Vagina (tissue), 2 donors: ENCODE measurements around the gene MTUS2. TPM values are rescaled to one million over a fixed set of nuclear protein-coding genes. Genes with fewer than 3 reads are reported as not detected.

Experiments used
- DNase-seq, 2 donors: peaks; one replicate each; pipeline ENCODE4 v3.0.0-alpha.2; 2017; ENCODE audit errors: extremely low spot score in 2 of 2
- H3K27ac ChIP-seq: fragments of 200-600 bp; sonication (generic); one replicate; pipeline ENCODE4 v1.5.1; 2019
- H3K27me3 ChIP-seq: fragments of 200-600 bp; sonication (generic); one replicate; pipeline ENCODE4 v1.5.1; 2019
- H3K36me3 ChIP-seq, 2 donors: fragments of 200-600 bp; sonication (generic); one replicate each; pipeline ENCODE4 v1.5.1; 2017 to 2019
- H3K4me1 ChIP-seq: fragments of 200-600 bp; sonication (generic); one replicate; pipeline ENCODE4 v1.5.1; 2019
- H3K4me3 ChIP-seq, 2 donors: fragments of 200-600 bp; sonication (generic); 1 replicate in 1 of 2; 2 replicates in 1 of 2; pipeline ENCODE4 v1.5.1; 2016 to 2019
- H3K9me3 ChIP-seq: fragments of 200-600 bp; sonication (generic); one replicate; pipeline ENCODE4 v1.5.1; 2019
- CTCF ChIP-seq, 3 experiments: fragments of 450-650 bp in 2 of 3; fragments of 200-600 bp in 1 of 3; sonication (generic) in 1 of 3; IDR thresholded peaks; one replicate each; pipeline ENCODE4 v1.5.1; 2017 to 2019; ENCODE audit warnings: antibody characterized with exemption in 3 of 3, mild to moderate bottlenecking in 2 of 3, moderate library complexity in 2 of 3
- POLR2A ChIP-seq, 2 donors: fragments of 450-650 bp; IDR thresholded peaks; one replicate each; pipeline ENCODE4 v1.6.1; 2017; ENCODE audit warnings: antibody characterized with exemption in 2 of 2, mild to moderate bottlenecking in 2 of 2, moderate library complexity in 2 of 2
- POLR2AphosphoS5 ChIP-seq, 2 donors: sonication (generic); formaldehyde crosslinking; IDR thresholded peaks; one replicate each; pipeline ENCODE4 v1.9.0; 2017; ENCODE audit warnings: antibody characterized with exemption in 2 of 2, mild to moderate bottlenecking in 2 of 2, low read depth in 1 of 2; ENCODE audit not compliant: insufficient read depth in 1 of 2
- intact Hi-C: fragments of 100-400 bp; cut with DNase I; formaldehyde crosslinking; loops from one replicate; pipeline ENCODE4 v1.15.1; 2023
- total RNA-seq: library from RNA; depleted of rRNA; stranded (reverse); fragments of >200 nt; gene quantifications from one replicate; pipeline ENCODE4 v1.2.3, GENCODE V29; 2016

The MTUS2 gene
- total RNA-seq, 1 donor from 2014 or later: 0.74 TPM

- Histone ChIP-seq H3K27ac (no peak overlapping the region), H3K9me3 (no peaks in the 10 kb centered on the region), H3K4me1 (no peaks in the 10 kb centered on the region), H3K36me3 (no peaks in the 10 kb centered on the region), H3K27me3 (no peaks in the 10 kb centered on the region), H3K4me3 (no peak overlapping the region)
- intact Hi-C loops: no loop called here
- DNase-seq: no peak
- TF ChIP-seq POLR2A (IDR thresholded peaks at IDR 0.05): no peak
Observed at GRCh38 chr13:29143847-29144246, 323.7 kb downstream of the MTUS2 start.

DNA sequence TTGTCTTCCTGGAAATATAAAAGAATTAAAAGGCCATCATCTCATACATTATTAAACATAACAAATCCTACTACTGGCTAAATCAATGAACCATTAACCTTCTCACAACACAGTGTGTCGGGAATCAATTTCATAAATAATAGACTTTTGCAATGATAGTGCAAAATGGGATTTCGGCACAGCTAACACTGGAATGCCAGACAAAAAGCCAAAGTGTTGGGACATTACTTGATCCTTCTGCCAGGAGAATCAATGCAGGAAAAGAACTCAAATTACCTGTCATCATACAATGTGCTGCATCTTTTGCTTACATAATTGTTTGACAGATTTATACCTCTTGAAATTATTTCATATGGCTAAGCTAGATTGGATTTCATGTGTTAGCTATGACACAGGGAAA is 334.3 kb downstream of the MTUS2 start:
- intact Hi-C loops: no loop called here
- DNase-seq: no peak
- no peaks in the 10 kb centered on the region for H3K27me3 ChIP-seq
- no peaks in the 10 kb centered on the region for H3K9me3 ChIP-seq
- no peak for TF ChIP-seq CTCF (IDR thresholded peaks at IDR 0.05)
- TF ChIP-seq POLR2AphosphoS5 (IDR thresholded peaks at IDR 0.05; ENCODE audit: insufficient read depth in 1 of 2, low read depth in 1 of 2): no peak
- TF ChIP-seq POLR2A (IDR thresholded peaks at IDR 0.05): no peak
- H3K27ac ChIP-seq: no peak overlapping the region
- no peaks in the 10 kb centered on the region for H3K36me3 ChIP-seq
- no peaks in the 10 kb centered on the region for H3K4me1 ChIP-seq
- no peak overlapping the region for H3K4me3 ChIP-seq

DNA sequence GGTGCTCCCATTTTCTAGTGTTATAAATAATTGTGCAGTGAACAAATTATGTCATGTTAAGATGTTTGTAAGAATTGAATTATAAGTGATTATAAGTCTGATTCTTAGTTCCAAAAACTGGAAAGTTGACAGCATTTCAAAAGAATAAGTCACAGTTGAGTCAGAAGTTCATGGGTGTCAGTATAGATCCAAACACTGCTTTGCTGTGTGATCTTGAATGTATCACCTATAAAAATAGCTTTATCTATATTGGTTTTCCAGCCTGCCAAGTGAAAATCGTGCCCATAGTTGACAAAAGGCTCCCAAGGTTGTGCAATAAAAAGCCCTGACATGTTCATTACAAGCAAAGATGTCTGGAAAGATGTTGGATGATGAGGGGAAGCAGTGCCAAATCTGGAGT is 336.0 kb downstream of the MTUS2 start:
- no peak for TF ChIP-seq POLR2AphosphoS5 (IDR thresholded peaks at IDR 0.05; ENCODE audit: insufficient read depth in 1 of 2, low read depth in 1 of 2)
- no peak for TF ChIP-seq POLR2A (IDR thresholded peaks at IDR 0.05)
- TF ChIP-seq CTCF (IDR thresholded peaks at IDR 0.05): no peak
- no peaks in the 10 kb centered on the region for H3K9me3 ChIP-seq
- intact Hi-C loops: no loop called here

DNA sequence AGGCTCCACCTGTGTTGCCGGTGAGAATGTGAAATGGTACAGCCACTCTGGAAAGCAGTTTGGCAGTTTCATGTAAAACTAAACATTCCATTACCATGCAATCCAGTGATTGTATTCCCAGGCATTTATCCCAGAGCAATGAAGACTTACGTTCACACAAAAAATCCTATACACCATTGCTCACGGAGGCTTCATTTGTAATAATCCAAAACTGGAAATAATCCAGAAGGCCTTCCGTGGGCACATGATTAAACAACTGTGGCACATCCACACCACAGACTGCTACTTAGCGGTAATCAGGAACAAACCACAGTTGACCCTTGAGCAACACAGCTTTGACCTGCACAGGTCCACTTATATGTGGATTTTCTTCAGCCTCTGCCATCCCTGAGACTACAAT is 339.7 kb downstream of the MTUS2 start:
- TF ChIP-seq POLR2AphosphoS5 (IDR thresholded peaks at IDR 0.05; ENCODE audit: insufficient read depth in 1 of 2, low read depth in 1 of 2) (no peak), POLR2A (IDR thresholded peaks at IDR 0.05) (no peak), CTCF (IDR thresholded peaks at IDR 0.05) (no peak)
- Histone ChIP-seq H3K27ac (no peak overlapping the region), H3K9me3 (no peaks in the 10 kb centered on the region), H3K27me3 (no peaks in the 10 kb centered on the region), H3K4me3 (no peak overlapping the region), H3K4me1 (no peaks in the 10 kb centered on the region), H3K36me3 (no peaks in the 10 kb centered on the region)
- DNase-seq: no peak
- intact Hi-C loops: no loop called here

More for the DNA sequence above, 336.0 kb downstream of the MTUS2 start:
- Histone ChIP-seq H3K27ac (no peak overlapping the region), H3K36me3 (no peaks in the 10 kb centered on the region), H3K4me1 (no peaks in the 10 kb centered on the region), H3K27me3 (no peaks in the 10 kb centered on the region), H3K4me3 (no peak overlapping the region)
- DNase-seq: no peak

- no peaks in the 10 kb centered on the region for H3K9me3 ChIP-seq
- intact Hi-C loops: no loop called here
- H3K4me1 ChIP-seq: no peaks in the 10 kb centered on the region
- H3K27me3 ChIP-seq: no peaks in the 10 kb centered on the region
- TF ChIP-seq POLR2A (IDR thresholded peaks at IDR 0.05) (no peak), POLR2AphosphoS5 (IDR thresholded peaks at IDR 0.05; ENCODE audit: insufficient read depth in 1 of 2, low read depth in 1 of 2) (no peak), CTCF (IDR thresholded peaks at IDR 0.05) (no peak)
- no peaks in the 10 kb centered on the region for H3K36me3 ChIP-seq
- no peak overlapping the region for H3K27ac ChIP-seq
- no peak for DNase-seq
- no peak overlapping the region for H3K4me3 ChIP-seq
Observed at GRCh38 chr13:29160862-29161261, 340.7 kb downstream of the MTUS2 start.

DNA sequence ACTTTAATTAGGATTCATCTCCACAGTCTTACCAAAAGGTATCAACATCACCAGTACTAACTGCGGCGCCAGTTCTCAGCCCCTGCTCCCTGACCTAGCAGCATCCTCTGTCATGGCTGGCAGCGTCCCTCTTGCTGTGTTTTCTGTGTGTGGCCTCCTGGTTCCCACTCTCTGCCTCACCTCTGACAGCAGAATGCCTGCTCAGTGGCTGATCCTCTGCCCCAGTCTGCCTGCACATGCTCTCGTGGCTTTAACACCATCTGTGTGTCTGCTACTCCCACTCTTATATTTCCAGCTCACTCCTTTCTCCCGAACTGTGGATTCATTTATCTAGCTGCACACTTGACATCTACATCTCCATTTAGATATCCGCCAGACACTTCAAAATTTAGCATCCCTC is 341.5 kb downstream of the MTUS2 start:
- no peak overlapping the region for H3K27ac ChIP-seq
- no peaks in the 10 kb centered on the region for H3K36me3 ChIP-seq
- DNase-seq: no peak
- H3K4me1 ChIP-seq: no peaks in the 10 kb centered on the region
- H3K27me3 ChIP-seq: no peaks in the 10 kb centered on the region
- TF ChIP-seq POLR2AphosphoS5 (IDR thresholded peaks at IDR 0.05; ENCODE audit: insufficient read depth in 1 of 2, low read depth in 1 of 2): no peak
- no peak for TF ChIP-seq POLR2A (IDR thresholded peaks at IDR 0.05)
- no peak for TF ChIP-seq CTCF (IDR thresholded peaks at IDR 0.05)
- H3K4me3 ChIP-seq: no peak overlapping the region
- intact Hi-C loops: no loop called here
- no peaks in the 10 kb centered on the region for H3K9me3 ChIP-seq
